ENCODE data around the gene RASSF1.

The RASSF1 gene

DNA sequence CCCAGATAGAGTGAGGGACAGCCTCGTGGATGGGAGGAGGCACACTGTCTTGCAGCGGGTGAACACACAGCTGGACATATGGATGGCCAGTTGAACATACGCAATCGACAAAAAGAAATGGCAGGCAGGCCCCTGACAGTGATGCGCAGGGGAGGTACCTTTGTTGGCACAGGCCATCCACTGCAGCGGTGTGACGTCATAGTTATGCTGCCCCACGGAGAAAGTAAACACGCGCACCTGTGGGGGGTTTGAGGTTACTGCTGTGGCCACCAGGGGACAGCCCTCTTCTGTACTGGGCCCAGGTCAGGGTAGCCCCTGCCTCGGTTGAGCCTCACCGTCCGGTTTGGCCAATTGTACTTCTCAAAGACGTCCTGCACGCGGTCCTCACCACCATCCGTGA lies 38.1 kb upstream of the RASSF1 start:
- Histone ChIP-seq H3K27ac (ENCODE audit: low read length) (no peak overlapping the region), H3K27me3 (ENCODE audit: control insufficient read depth, insufficient read depth, low read length) (no peaks in the 10 kb centered on the region), H3K36me3 (ENCODE audit: control insufficient read depth, insufficient read depth, low read length) (peaks cover 2% of the 10 kb centered on the region; the same call in 1 of the 2 replicates), H3K9me3 (ENCODE audit: control insufficient read depth, insufficient read depth, low read length) (no peaks in the 10 kb centered on the region), H3K4me1 (ENCODE audit: control insufficient read depth, insufficient read depth, low read length) (peaks cover 4% of the 10 kb centered on the region; the same call in 1 of the 2 replicates), H3K4me3 (ENCODE audit: low read length) (no peak overlapping the region)
- WGBS (ENCODE audit: insufficient coverage, insufficient read length), result no CpG with 5 or more reads among the region's 17 CpGs
- no peak for DNase-seq (ENCODE audit: low read depth, low spot score)

DNA sequence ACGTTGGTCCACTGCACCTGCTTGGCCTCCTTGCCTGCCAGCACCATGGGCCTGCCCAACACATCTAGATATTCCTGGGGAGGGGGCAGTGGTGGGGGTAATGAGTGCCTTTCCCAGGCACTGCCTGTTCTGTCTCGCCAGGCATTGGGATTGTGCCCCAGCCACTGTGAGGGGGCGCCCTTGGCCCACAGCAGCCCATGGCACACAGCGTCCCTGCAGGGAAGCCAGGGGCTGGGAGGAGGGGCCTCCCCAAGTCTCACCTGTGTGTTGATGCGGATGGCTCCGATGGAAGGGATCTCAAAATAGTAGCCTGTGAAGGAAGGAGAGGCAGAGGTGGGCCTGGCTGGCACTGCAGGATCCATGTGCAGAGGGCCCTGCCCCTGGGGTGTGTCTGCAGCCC lies 37.4 kb upstream of the RASSF1 start:
- Histone ChIP-seq H3K27ac (ENCODE audit: low read length) (no peak overlapping the region), H3K4me1 (ENCODE audit: control insufficient read depth, insufficient read depth, low read length) (peaks cover 4% of the 10 kb centered on the region; the same call in 1 of the 2 replicates), H3K27me3 (ENCODE audit: control insufficient read depth, insufficient read depth, low read length) (no peaks in the 10 kb centered on the region), H3K9me3 (ENCODE audit: control insufficient read depth, insufficient read depth, low read length) (no peaks in the 10 kb centered on the region), H3K4me3 (ENCODE audit: low read length) (no peak overlapping the region), H3K36me3 (ENCODE audit: control insufficient read depth, insufficient read depth, low read length) (peaks cover 2% of the 10 kb centered on the region; the same call in 1 of the 2 replicates)
- no peak for DNase-seq (ENCODE audit: low read depth, low spot score)
- WGBS (ENCODE audit: insufficient coverage, insufficient read length), result no CpG with 5 or more reads among the region's 6 CpGs

DNA sequence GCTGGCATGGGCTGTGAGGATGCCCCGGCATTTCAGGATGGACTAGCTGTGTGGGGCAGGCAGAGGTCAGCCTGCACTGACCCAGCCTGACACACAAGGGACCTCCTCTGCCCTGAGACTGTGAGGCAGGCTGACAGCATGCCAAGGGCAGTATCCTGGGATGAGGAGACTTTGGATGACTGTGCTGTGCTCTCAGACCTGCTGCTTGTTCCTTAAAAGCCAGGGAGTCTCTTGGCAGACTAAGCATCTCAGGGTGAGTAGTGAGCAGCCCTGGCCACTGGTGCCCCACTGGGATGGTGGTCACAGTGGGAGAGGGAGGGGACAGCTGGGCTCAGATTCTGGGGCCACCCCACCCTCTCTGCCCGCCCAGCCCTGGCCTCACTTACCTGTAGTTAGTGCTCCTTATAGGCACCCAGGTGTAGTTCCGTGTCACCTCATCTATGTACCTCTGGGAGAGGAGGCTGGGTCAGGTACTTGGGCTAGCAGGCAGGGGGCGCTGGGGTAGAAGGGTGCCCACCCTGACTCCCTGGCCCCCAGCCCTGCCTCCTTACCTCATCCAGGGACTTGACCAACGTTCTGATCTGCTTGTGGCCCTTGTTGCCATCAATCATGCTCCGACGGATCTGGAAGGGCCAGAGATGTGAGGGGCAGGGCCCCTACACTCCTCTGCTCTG lies 34.8 kb upstream of the RASSF1 start:
- Histone ChIP-seq H3K9me3 (ENCODE audit: control insufficient read depth, insufficient read depth, low read length) (no peaks in the 10 kb centered on the region), H3K4me3 (ENCODE audit: low read length) (no peak overlapping the region), H3K4me1 (ENCODE audit: control insufficient read depth, insufficient read depth, low read length) (peaks cover 11% of the 10 kb centered on the region), H3K27ac (ENCODE audit: low read length) (no peak overlapping the region), H3K27me3 (ENCODE audit: control insufficient read depth, insufficient read depth, low read length) (no peaks in the 10 kb centered on the region), H3K36me3 (ENCODE audit: control insufficient read depth, insufficient read depth, low read length) (peaks cover 2% of the 10 kb centered on the region; the same call in 1 of the 2 replicates)
- no CpG with 5 or more reads among the region's 7 CpGs for WGBS (ENCODE audit: insufficient coverage, insufficient read length)
- DNase-seq (ENCODE audit: low read depth, low spot score), result no peak

DNA sequence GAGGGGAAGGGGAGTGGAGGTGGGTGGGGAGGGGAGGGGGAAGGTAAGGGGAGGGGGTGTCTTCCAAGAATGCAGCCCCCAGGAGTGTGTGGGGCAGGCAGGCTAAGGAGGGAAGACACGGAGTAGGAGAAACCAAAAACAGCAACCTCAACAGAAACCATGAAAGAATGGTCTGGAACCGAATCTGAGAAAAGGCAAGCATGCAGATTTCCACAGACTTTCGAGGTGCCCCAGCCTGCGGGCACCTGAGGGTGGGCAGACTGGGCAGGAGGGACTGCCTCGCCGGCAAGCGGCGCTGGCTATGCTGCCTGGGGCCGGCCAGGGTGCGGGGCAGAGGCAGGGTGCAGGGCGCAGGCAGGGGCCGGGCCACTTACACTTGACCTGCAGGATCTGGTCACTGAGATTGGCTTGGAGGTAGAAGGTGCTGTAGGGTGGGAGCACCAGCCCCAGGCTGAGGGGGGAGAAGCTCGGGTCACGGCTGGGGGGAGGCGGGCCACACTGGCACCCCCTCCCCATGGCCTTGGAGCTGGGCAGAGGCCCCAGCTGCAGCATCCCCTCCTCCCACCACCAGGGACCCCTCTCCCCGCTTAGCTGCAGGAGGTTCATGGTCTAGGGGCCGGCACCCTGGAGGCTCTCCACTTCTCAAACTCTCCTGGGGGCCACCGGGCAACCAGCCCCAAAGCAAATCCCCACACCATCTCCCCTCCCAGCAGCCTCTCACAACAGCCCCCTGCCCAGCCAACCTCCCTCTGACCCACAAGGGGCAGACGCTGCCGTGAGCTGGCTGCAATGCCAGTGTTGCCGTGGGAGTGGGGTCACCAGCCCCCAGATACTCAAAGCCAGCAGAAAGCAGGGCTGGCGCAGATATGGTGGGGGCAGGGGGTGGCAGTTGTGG lies 34.0 kb upstream of the RASSF1 start:
- WGBS (ENCODE audit: insufficient coverage, insufficient read length), result no CpG with 5 or more reads among the region's 22 CpGs
- Histone ChIP-seq H3K4me3 (ENCODE audit: low read length) (no peak overlapping the region), H3K4me1 (ENCODE audit: control insufficient read depth, insufficient read depth, low read length) (peaks cover 11% of the 10 kb centered on the region), H3K27me3 (ENCODE audit: control insufficient read depth, insufficient read depth, low read length) (no peaks in the 10 kb centered on the region), H3K27ac (ENCODE audit: low read length) (no peak overlapping the region), H3K36me3 (ENCODE audit: control insufficient read depth, insufficient read depth, low read length) (peaks cover 2% of the 10 kb centered on the region; the same call in 1 of the 2 replicates), H3K9me3 (ENCODE audit: control insufficient read depth, insufficient read depth, low read length) (no peaks in the 10 kb centered on the region)
- DNase-seq (ENCODE audit: low read depth, low spot score), result no peak

DNA sequence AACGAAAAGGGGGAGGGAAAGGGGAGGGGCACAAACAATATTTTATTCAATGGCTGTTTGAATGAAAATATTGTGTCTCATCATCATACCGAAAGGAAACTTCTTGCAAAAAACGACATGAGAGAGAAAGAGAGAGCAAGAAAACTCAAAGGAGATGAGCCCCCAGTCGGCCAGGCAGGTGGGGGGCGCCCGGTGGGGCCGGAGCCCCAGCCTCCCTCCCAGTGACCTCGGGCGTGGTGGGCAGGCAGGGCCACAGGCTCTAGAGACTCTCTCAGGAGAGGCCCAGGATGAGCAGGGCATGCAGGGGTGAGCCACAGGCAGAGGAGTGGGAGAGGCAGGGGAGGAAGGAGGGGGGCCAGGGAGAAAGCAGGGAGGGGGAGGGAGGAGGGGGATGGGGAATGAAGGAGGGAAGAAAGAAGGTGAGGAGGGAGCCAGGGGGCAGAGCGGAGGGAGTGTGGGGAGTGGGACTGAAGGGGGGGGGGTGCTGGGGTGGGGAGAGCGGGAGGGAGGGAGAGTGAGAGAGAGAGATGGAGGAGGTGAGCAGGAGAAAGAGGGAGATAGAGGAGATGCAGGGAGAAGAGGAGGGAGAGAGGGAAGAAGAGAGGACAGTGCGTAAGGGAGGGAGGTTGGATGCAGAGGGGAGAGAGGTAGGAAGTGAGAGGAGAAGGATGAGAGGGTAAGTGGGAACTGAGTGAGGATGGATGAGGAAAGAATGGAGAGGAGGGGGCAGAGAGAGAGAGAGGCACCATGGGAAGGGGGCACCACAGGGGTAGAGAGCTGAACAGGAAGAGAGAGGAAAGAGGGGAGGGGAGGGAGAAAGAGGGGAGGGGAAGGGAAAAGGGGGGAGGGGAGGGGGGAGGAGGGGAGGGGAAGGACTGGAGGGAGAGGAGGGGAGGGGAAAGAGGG lies 32.8 kb upstream of the RASSF1 start:
- 100% methylated on average over 1 of the region's 12 CpGs for WGBS (ENCODE audit: insufficient coverage, insufficient read length)
- DNase-seq (ENCODE audit: low read depth, low spot score), result no peak

DNA sequence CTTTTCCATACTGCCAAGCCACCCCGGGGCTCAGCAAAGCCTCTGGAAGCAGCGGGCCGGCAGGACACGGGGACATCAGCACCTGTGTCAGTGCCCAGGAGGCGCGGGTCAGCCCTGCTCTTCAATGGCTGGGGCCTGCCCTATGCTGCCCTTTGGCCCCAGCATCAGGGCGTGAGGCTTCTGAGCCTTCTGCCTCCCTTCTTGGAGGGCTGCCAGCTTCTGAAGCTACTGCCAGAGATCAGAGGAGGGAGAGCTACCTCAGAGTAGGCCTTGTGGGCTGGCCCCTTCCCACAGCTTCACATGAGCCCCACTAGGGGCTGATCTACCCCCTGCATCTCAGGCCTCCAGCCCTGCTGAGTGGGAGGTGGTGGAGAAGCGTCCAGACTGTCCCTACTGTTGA lies 31.7 kb upstream of the RASSF1 start:
- H3K9me3 ChIP-seq (ENCODE audit: control insufficient read depth, insufficient read depth, low read length), result no peaks in the 10 kb centered on the region
- no CpG with 5 or more reads among the region's 8 CpGs for WGBS (ENCODE audit: insufficient coverage, insufficient read length)
- DNase-seq (ENCODE audit: low read depth, low spot score), result no peak

More for the DNA sequence above, 32.8 kb upstream of the RASSF1 start:
- H3K36me3 ChIP-seq (ENCODE audit: control insufficient read depth, insufficient read depth, low read length), result peaks cover 2% of the 10 kb centered on the region; the same call in 1 of the 2 replicates
- peaks cover 11% of the 10 kb centered on the region for H3K4me1 ChIP-seq (ENCODE audit: control insufficient read depth, insufficient read depth, low read length)
- H3K9me3 ChIP-seq (ENCODE audit: control insufficient read depth, insufficient read depth, low read length), result no peaks in the 10 kb centered on the region
- H3K27me3 ChIP-seq (ENCODE audit: control insufficient read depth, insufficient read depth, low read length), result no peaks in the 10 kb centered on the region
- no peak overlapping the region for H3K27ac ChIP-seq (ENCODE audit: low read length)
- H3K4me3 ChIP-seq (ENCODE audit: low read length), result no peak overlapping the region

DNA sequence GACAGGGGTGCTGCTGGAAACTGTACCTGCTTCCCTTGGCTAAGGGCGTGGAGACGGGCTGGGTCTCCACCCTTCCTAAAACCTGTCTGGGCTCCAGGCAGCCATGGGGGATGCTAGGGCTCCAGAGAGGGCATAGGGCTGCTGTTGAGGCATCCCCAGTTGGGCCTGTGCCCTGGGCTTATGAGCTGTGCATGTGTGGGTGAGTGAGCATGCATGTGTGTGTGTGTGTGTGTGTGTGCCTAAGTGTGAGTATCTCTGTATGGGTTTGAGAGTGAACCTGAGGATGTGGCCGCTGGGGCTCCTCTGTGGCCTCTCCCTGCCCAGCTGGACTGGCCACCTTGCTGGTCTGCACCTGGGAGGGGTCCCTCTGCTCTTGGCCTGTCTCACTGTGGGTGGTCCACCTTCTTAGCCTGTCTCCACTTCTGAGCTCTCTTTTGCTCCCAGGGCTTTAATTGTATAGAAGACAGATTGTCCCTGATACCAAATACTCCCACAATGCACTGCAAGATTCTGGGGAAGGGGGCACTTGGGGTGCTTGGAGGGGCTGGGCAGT lies 30.6 kb upstream of the RASSF1 start:
- no peak for DNase-seq (ENCODE audit: low read depth, low spot score)
- peaks cover 11% of the 10 kb centered on the region for H3K4me1 ChIP-seq (ENCODE audit: control insufficient read depth, insufficient read depth, low read length)
- peaks cover 2% of the 10 kb centered on the region; the same call in 1 of the 2 replicates for H3K36me3 ChIP-seq (ENCODE audit: control insufficient read depth, insufficient read depth, low read length)
- H3K9me3 ChIP-seq (ENCODE audit: control insufficient read depth, insufficient read depth, low read length), result no peaks in the 10 kb centered on the region
- no peak overlapping the region for H3K27ac ChIP-seq (ENCODE audit: low read length)
- H3K4me3 ChIP-seq (ENCODE audit: low read length), result no peak overlapping the region
- no peaks in the 10 kb centered on the region for H3K27me3 ChIP-seq (ENCODE audit: control insufficient read depth, insufficient read depth, low read length)
- WGBS (ENCODE audit: insufficient coverage, insufficient read length), result no CpG with 5 or more reads among the region's 3 CpGs

More for the DNA sequence above, 31.7 kb upstream of the RASSF1 start:
- Histone ChIP-seq H3K36me3 (ENCODE audit: control insufficient read depth, insufficient read depth, low read length) (peaks cover 2% of the 10 kb centered on the region; the same call in 1 of the 2 replicates), H3K4me1 (ENCODE audit: control insufficient read depth, insufficient read depth, low read length) (peaks cover 11% of the 10 kb centered on the region), H3K4me3 (ENCODE audit: low read length) (no peak overlapping the region), H3K27me3 (ENCODE audit: control insufficient read depth, insufficient read depth, low read length) (no peaks in the 10 kb centered on the region), H3K27ac (ENCODE audit: low read length) (no peak overlapping the region)

DNA sequence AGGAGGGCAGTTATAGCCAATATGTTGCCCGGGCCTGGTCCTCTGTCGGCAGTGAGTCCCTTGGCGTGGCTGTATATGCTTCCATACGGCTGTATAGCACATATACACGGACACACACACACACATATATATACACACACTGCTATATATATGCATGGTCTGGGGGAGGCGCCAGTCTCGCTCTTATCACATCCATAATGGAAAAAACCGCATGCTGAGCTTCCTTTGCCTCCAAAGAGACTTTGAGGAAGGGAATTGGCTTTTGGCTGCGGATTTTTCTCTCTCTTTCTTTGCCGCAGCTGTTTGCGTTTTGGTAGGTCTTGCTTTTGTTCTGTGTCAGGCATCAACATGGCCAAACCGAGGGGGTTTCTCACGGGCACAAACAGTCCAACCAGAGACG lies 30.0 kb upstream of the RASSF1 start:
- Histone ChIP-seq H3K27me3 (ENCODE audit: control insufficient read depth, insufficient read depth, low read length) (no peaks in the 10 kb centered on the region), H3K9me3 (ENCODE audit: control insufficient read depth, insufficient read depth, low read length) (no peaks in the 10 kb centered on the region), H3K27ac (ENCODE audit: low read length) (no peak overlapping the region), H3K4me3 (ENCODE audit: low read length) (no peak overlapping the region), H3K36me3 (ENCODE audit: control insufficient read depth, insufficient read depth, low read length) (peaks cover 2% of the 10 kb centered on the region; the same call in 1 of the 2 replicates), H3K4me1 (ENCODE audit: control insufficient read depth, insufficient read depth, low read length) (peaks cover 13% of the 10 kb centered on the region)
- no peak for DNase-seq (ENCODE audit: low read depth, low spot score)
- no CpG with 5 or more reads among the region's 14 CpGs for WGBS (ENCODE audit: insufficient coverage, insufficient read length)

DNA sequence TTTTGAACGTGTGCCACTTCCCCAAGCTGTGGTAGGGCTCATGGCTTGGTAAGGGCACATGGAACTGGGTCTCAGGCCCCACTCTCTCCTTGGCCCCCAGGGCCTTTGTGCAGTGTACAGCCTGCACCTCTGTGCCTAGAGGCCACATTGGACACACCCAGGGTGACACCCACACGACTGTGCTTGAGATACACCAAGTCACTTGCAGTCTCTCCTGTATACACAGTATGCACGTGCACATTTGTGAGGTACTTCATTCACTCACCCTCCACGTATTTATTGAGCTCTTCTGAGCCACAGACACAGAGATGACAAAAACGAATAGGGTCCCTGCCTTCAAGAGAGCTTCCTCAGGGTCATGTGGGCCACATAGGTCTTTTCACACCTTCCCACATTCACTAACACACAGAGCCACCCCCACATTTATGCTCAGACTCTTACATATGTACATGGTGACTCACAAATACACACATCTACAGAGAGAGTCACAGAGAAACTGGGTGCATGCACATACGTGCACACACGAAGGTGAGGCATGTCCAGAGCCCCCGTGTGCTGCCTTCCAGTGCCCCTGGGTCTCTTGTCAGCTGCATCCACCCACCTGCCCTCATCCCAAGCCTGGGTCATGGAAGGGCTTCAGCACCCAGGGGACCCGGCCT lies 28.5 kb upstream of the RASSF1 start:
- H3K4me3 ChIP-seq (ENCODE audit: low read length), result no peak overlapping the region
- H3K4me1 ChIP-seq (ENCODE audit: control insufficient read depth, insufficient read depth, low read length), result peaks cover 13% of the 10 kb centered on the region
- H3K36me3 ChIP-seq (ENCODE audit: control insufficient read depth, insufficient read depth, low read length), result no peaks in the 10 kb centered on the region; the same call in 1 of the 2 replicates
- WGBS (ENCODE audit: insufficient coverage, insufficient read length), result no CpG with 5 or more reads among the region's 9 CpGs
- H3K27ac ChIP-seq (ENCODE audit: low read length), result no peak overlapping the region
- no peaks in the 10 kb centered on the region for H3K9me3 ChIP-seq (ENCODE audit: control insufficient read depth, insufficient read depth, low read length)
- no peaks in the 10 kb centered on the region for H3K27me3 ChIP-seq (ENCODE audit: control insufficient read depth, insufficient read depth, low read length)
- DNase-seq (ENCODE audit: low read depth, low spot score), result no peak

All from iPS DF 6.9 (cell line).